Middle frontal gyrus (tissue), 1 donor: ENCODE measurements around the gene NAV2.
"Not testable (repeated sequence)": the region's sequence is repeated elsewhere in the genome, so short reads cannot be mapped to it uniquely, and the experiment has no call there.

Source experiments
- DNase-seq: peaks from one replicate; pipeline ENCODE4 v3.0.0-alpha.2; 2015; ENCODE audit warnings: low spot score; ENCODE audit errors: extremely low spot score

Gene NAV2

GRCh38 chr11:20075627-20076026, 363.0 kb downstream of the NAV2 start:
- DNase-seq, result no peak

GRCh38 chr11:20078846-20079245, 366.2 kb downstream of the NAV2 start:
- no peak for DNase-seq

- no peak for DNase-seq
These were observed 367.5 kb downstream of the NAV2 start for GRCh38 chr11:20080032-20080685.

- DNase-seq, result no peak
These were observed 368.7 kb downstream of the NAV2 start for GRCh38 chr11:20081336-20081735.

- not testable (repeated sequence) for DNase-seq
These were observed 371.2 kb downstream of the NAV2 start for GRCh38 chr11:20083877-20084276.

- no peak for DNase-seq
These were observed 372.5 kb downstream of the NAV2 start for GRCh38 chr11:20084921-20085814.

- DNase-seq, result no peak
These were observed 373.3 kb downstream of the NAV2 start for GRCh38 chr11:20085918-20086317.

GRCh38 chr11:20087118-20087521, 374.5 kb downstream of the NAV2 start:
- DNase-seq, result no peak

- no peak for DNase-seq
These were observed 376.0 kb downstream of the NAV2 start for GRCh38 chr11:20088397-20089225.

GRCh38 chr11:20089367-20089766, 376.7 kb downstream of the NAV2 start:
- DNase-seq, result no peak

GRCh38 chr11:20089796-20090653, 377.4 kb downstream of the NAV2 start:
- no peak for DNase-seq

- DNase-seq, result no peak
These were observed 378.2 kb downstream of the NAV2 start for GRCh38 chr11:20090654-20091374.

- no peak for DNase-seq
These were observed 381.1 kb downstream of the NAV2 start for GRCh38 chr11:20093775-20094174.

- no peak for DNase-seq
These were observed 382.6 kb downstream of the NAV2 start for GRCh38 chr11:20095189-20095588.

- DNase-seq, result peak; percentile 24
These were observed 384.9 kb downstream of the NAV2 start for GRCh38 chr11:20097319-20098221.

GRCh38 chr11:20099527-20099926, 386.9 kb downstream of the NAV2 start:
- DNase-seq, result no peak

- no peak for DNase-seq
These were observed 389.8 kb downstream of the NAV2 start for GRCh38 chr11:20102397-20102796.

GRCh38 chr11:20103281-20103680, 390.6 kb downstream of the NAV2 start:
- DNase-seq, result no peak

- DNase-seq, result peak; percentile 38
These were observed 392.8 kb downstream of the NAV2 start for GRCh38 chr11:20105427-20105826.
